ENCODE data around the gene EYS.
"Not testable (repeated sequence)": the region's sequence is repeated elsewhere in the genome, so short reads cannot be mapped to it uniquely, and the experiment has no call there.

The EYS gene

GRCh38 chr6:65004283-65004682 is 702.7 kb downstream of the EYS start:
- no peak for TF ChIP-seq FOXP2 (optimal IDR thresholded peaks at IDR 0.05; ENCODE audit: control extremely low read depth, extremely low read length, insufficient read depth)
- no peak for TF ChIP-seq EZH2 (IDR thresholded peaks at IDR 0.05)
- TF ChIP-seq POLR2AphosphoS5 (IDR thresholded peaks at IDR 0.05; ENCODE audit: borderline replicate concordance, low read depth, low read length) = no peak
- no peaks in the 10 kb centered on the region for H3K9me3 ChIP-seq (ENCODE audit: low read depth, low read length)
- no peak overlapping the region for H3K27ac ChIP-seq
- H3K9ac ChIP-seq (ENCODE audit: insufficient read length) = no peak overlapping the region
- no peak overlapping the region for H3K4me3 ChIP-seq
- no peak for DNase-seq (ENCODE audit: low read depth, low spot score)
- no peaks in the 10 kb centered on the region for H3K36me3 ChIP-seq (ENCODE audit: insufficient read depth, low read length)

DNA sequence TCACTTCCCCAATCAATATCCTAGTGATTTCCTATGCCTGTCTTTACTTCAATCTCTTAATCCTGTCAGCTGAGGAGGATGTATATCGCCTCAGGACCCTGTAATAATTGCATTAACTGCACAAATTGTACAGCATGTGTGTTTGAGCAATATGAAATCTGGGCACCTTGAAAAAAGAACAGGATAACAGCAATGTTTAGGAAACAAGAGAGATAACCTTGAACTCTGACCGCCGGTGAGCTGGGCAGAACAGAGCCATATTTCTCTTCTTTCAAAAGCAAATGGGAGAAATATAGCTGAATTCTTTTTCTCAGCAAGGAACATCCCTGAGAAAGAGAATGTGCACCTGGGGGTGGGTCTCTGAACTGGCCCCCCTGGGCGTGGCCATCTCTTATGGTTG is 704.1 kb downstream of the EYS start:
- DNase-seq (ENCODE audit: low read depth, low spot score); H3K27ac ChIP-seq; H3K4me3 ChIP-seq; H3K36me3 ChIP-seq (ENCODE audit: insufficient read depth, low read length); H3K9me3 ChIP-seq (ENCODE audit: low read depth, low read length); H3K9ac ChIP-seq (ENCODE audit: insufficient read length): not testable (repeated sequence)

DNA sequence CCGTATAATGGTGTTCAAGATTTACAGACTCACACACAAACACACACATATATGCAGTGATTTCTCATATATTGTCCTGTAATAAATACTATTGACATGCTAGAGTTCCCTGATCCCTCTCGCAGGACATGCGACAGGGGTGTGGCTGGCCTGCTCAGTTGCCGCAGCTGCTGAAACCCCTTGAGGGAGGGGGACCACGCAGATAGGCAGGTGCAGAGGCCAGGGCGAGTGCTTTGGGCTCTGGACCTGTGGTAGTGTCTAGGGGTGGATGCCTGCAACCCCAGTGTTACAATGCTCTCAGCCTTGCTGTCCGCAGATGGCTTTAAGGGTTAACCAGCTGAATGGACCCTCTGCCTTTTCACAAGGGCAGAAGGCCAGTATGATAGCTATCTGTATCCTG is 706.2 kb downstream of the EYS start:
- Histone ChIP-seq H3K9me3 (ENCODE audit: low read depth, low read length) (no peaks in the 10 kb centered on the region), H3K4me3 (no peak overlapping the region), H3K36me3 (ENCODE audit: insufficient read depth, low read length) (no peaks in the 10 kb centered on the region), H3K9ac (ENCODE audit: insufficient read length) (no peak overlapping the region), H3K27ac (no peak overlapping the region)
- no peak for DNase-seq (ENCODE audit: low read depth, low spot score)
- TF ChIP-seq POLR2AphosphoS5 (IDR thresholded peaks at IDR 0.05; ENCODE audit: borderline replicate concordance, low read depth, low read length) (no peak), FOXP2 (optimal IDR thresholded peaks at IDR 0.05; ENCODE audit: control extremely low read depth, extremely low read length, insufficient read depth) (no peak), EZH2 (IDR thresholded peaks at IDR 0.05) (no peak)

GRCh38 chr6:64998204-64998603 is 708.8 kb downstream of the EYS start:
- H3K27ac ChIP-seq = no peak overlapping the region
- H3K4me3 ChIP-seq = no peak overlapping the region
- H3K9me3 ChIP-seq (ENCODE audit: low read depth, low read length) = no peaks in the 10 kb centered on the region
- H3K9ac ChIP-seq (ENCODE audit: insufficient read length) = no peak overlapping the region
- no peak for TF ChIP-seq FOXP2 (optimal IDR thresholded peaks at IDR 0.05; ENCODE audit: control extremely low read depth, extremely low read length, insufficient read depth)
- no peak for TF ChIP-seq EZH2 (IDR thresholded peaks at IDR 0.05)
- TF ChIP-seq POLR2AphosphoS5 (IDR thresholded peaks at IDR 0.05; ENCODE audit: borderline replicate concordance, low read depth, low read length) = no peak
- DNase-seq (ENCODE audit: low read depth, low spot score) = no peak
- H3K36me3 ChIP-seq (ENCODE audit: insufficient read depth, low read length) = no peaks in the 10 kb centered on the region

DNA sequence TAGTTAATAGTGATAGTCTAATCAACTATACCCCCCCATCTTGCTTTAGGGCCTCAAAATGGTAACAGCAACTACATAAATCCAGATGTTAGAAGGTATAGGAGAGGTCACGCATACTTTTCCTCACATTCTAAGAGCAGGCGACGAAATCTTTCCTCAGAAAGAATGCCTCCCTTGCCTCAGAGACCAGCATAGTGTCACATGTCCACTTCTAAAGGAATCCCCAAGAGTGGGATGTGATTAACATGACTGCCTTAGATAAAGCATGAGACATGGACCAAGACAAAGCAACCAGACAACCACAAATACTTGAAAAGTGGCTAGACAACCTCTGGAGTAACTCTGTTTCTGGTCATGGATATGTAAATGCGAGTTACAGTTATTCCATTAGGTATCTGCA is 710.7 kb downstream of the EYS start:
- no peak for DNase-seq (ENCODE audit: low read depth, low spot score)
- Histone ChIP-seq H3K27ac (no peak overlapping the region), H3K4me3 (no peak overlapping the region), H3K9ac (ENCODE audit: insufficient read length) (no peak overlapping the region), H3K36me3 (ENCODE audit: insufficient read depth, low read length) (no peaks in the 10 kb centered on the region), H3K9me3 (ENCODE audit: low read depth, low read length) (no peaks in the 10 kb centered on the region)
- TF ChIP-seq FOXP2 (optimal IDR thresholded peaks at IDR 0.05; ENCODE audit: control extremely low read depth, extremely low read length, insufficient read depth) (no peak), EZH2 (IDR thresholded peaks at IDR 0.05) (no peak), POLR2AphosphoS5 (IDR thresholded peaks at IDR 0.05; ENCODE audit: borderline replicate concordance, low read depth, low read length) (no peak)

DNA sequence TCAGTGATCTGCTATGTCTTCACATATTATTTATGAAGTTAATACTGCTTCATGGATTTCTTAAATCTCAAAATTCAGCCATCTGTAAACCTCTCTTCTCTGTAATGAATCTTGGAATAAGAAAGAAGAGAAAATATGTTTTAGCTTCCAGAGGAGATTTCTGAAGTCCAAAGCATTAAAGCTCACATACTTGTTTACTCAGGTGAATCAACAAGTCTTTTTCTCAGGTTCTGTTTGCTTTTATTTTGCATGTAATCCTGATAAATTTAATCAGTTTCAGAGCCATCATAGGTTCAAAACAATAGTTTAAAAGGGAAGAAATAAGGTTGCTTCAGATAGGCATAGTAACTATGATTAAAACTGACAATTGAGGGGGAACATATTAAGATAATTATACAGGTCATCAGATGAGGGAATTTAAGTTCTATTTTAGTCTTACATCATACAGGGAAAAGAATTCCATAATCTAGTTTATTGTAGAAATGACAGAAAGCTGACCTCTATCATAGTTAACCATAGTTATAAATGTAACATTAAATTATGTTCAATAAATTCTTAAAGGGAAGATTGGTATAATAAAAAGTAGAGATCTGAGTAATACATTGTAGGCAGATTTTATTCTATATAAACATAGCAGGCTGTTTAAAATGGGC is 716.2 kb downstream of the EYS start:
- TF ChIP-seq POLR2AphosphoS5 (IDR thresholded peaks at IDR 0.05; ENCODE audit: borderline replicate concordance, low read depth, low read length) = no peak
- TF ChIP-seq EZH2 (IDR thresholded peaks at IDR 0.05) = no peak
- TF ChIP-seq FOXP2 (optimal IDR thresholded peaks at IDR 0.05; ENCODE audit: control extremely low read depth, extremely low read length, insufficient read depth) = no peak
- H3K4me3 ChIP-seq = no peak overlapping the region
- no peaks in the 10 kb centered on the region for H3K9me3 ChIP-seq (ENCODE audit: low read depth, low read length)
- DNase-seq (ENCODE audit: low read depth, low spot score) = no peak
- H3K36me3 ChIP-seq (ENCODE audit: insufficient read depth, low read length) = no peaks in the 10 kb centered on the region
- H3K27ac ChIP-seq = no peak overlapping the region
- no peak overlapping the region for H3K9ac ChIP-seq (ENCODE audit: insufficient read length)

DNA sequence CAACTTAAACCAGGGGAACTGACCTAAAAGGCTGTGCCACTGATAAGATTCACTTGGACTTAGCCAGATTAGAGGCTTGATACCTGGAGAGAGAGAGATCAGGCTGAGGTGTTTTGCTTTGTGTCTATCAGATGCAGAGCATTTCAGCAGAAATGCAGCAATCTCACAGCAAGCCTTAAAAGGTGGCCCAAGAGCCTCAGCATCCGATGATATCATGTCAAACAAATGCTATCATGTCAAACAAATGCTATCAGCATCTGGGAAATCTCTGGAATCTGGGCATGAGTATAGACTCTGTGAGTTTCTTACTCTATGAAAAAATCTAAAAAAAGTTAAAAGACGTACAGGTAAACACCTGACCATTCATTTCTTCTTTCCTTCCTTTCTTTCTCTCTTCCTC is 718.9 kb downstream of the EYS start:
- Histone ChIP-seq H3K4me3 (no peak overlapping the region), H3K9ac (ENCODE audit: insufficient read length) (no peak overlapping the region), H3K27ac (no peak overlapping the region), H3K9me3 (ENCODE audit: low read depth, low read length) (no peaks in the 10 kb centered on the region), H3K36me3 (ENCODE audit: insufficient read depth, low read length) (no peaks in the 10 kb centered on the region)
- no peak for TF ChIP-seq FOXP2 (optimal IDR thresholded peaks at IDR 0.05; ENCODE audit: control extremely low read depth, extremely low read length, insufficient read depth)
- TF ChIP-seq POLR2AphosphoS5 (IDR thresholded peaks at IDR 0.05; ENCODE audit: borderline replicate concordance, low read depth, low read length) = no peak
- no peak for TF ChIP-seq EZH2 (IDR thresholded peaks at IDR 0.05)
- DNase-seq (ENCODE audit: low read depth, low spot score) = no peak

GRCh38 chr6:64987066-64987465 is 720.0 kb downstream of the EYS start:
- TF ChIP-seq POLR2AphosphoS5 (IDR thresholded peaks at IDR 0.05; ENCODE audit: borderline replicate concordance, low read depth, low read length) = no peak
- no peak for TF ChIP-seq FOXP2 (optimal IDR thresholded peaks at IDR 0.05; ENCODE audit: control extremely low read depth, extremely low read length, insufficient read depth)
- no peak for TF ChIP-seq EZH2 (IDR thresholded peaks at IDR 0.05)
- no peak overlapping the region for H3K27ac ChIP-seq
- no peaks in the 10 kb centered on the region for H3K36me3 ChIP-seq (ENCODE audit: insufficient read depth, low read length)
- no peak for DNase-seq (ENCODE audit: low read depth, low spot score)
- H3K9ac ChIP-seq (ENCODE audit: insufficient read length) = no peak overlapping the region
- no peaks in the 10 kb centered on the region for H3K9me3 ChIP-seq (ENCODE audit: low read depth, low read length)
- no peak overlapping the region for H3K4me3 ChIP-seq

- no peaks in the 10 kb centered on the region for H3K9me3 ChIP-seq (ENCODE audit: low read depth, low read length)
- DNase-seq (ENCODE audit: low read depth, low spot score) = no peak
- no peak overlapping the region for H3K4me3 ChIP-seq
- no peaks in the 10 kb centered on the region for H3K36me3 ChIP-seq (ENCODE audit: insufficient read depth, low read length)
- no peak overlapping the region for H3K9ac ChIP-seq (ENCODE audit: insufficient read length)
- TF ChIP-seq POLR2AphosphoS5 (IDR thresholded peaks at IDR 0.05; ENCODE audit: borderline replicate concordance, low read depth, low read length) (no peak), EZH2 (IDR thresholded peaks at IDR 0.05) (no peak), FOXP2 (optimal IDR thresholded peaks at IDR 0.05; ENCODE audit: control extremely low read depth, extremely low read length, insufficient read depth) (no peak)
- H3K27ac ChIP-seq = no peak overlapping the region
These were observed 721.3 kb downstream of the EYS start for GRCh38 chr6:64985726-64986125.

All from SK-N-MC (cell line).